ENCODE results near the gene ZXDC. TPM values are rescaled to one million over a fixed set of nuclear protein-coding genes. Genes with fewer than 3 reads are reported as not detected.

ZXDC gene
- total RNA-seq, 1 experiment from 2014 or later, result 28.3 TPM

DNA sequence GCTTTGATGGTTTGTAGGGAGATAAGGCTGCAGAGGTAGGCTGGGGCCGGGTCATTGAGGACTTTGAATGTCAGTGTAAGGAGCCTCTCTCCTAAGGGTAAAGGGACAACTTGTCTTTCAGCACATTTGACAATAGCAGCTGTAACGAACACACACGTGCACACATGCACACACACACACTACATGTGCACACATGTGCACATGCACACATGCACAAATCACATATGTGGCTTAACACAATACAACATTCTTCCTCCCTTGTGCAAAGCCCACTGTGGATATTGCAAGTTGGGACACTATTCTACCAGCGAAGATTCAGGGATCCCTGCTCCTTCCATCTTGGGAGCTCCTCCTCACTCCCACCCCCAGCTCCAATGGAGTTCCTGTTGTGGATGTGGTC is 82.1 kb downstream of the ZXDC start:
- Histone ChIP-seq H3K79me1 (ENCODE audit: insufficient read depth, low read depth, low read length, poor library complexity, severe bottlenecking) (no peaks in the 10 kb centered on the region), H4K8ac (replicated peaks; ENCODE audit: insufficient read length, low read depth, low read length) (no peak overlapping the region), H4K91ac (ENCODE audit: insufficient read length, low read depth, low read length) (no peak overlapping the region), H4K20me1 (ENCODE audit: control insufficient read depth, insufficient read depth, insufficient read length) (no peaks in the 10 kb centered on the region), H2BK15ac (ENCODE audit: low read depth, low read length) (no peak overlapping the region), H3K18ac (ENCODE audit: insufficient read length, low read depth, low read length) (no peak overlapping the region), H2AFZ (ENCODE audit: low read length) (no peak overlapping the region), H3K9me3 (ENCODE audit: control insufficient read depth, low read depth, low read length) (no peaks in the 10 kb centered on the region), H4K5ac (ENCODE audit: insufficient read length, low read depth, low read length) (no peak overlapping the region), H2BK12ac (ENCODE audit: insufficient read length, low read depth, low read length) (no peak overlapping the region), H3K79me2 (ENCODE audit: insufficient read depth, low read length) (no peaks in the 10 kb centered on the region), H3K9ac (ENCODE audit: extremely low read depth, insufficient read length, low read length) (no peak overlapping the region), H3K4me2 (ENCODE audit: insufficient read depth, insufficient read length, low read length) (no peak overlapping the region), H3K27ac (ENCODE audit: insufficient read length, low read depth, low read length) (no peak overlapping the region), H3K14ac (ENCODE audit: insufficient read depth, low read length) (no peak overlapping the region), H3K56ac (ENCODE audit: insufficient read length, low read depth, low read length) (no peak overlapping the region), H3T11ph (ENCODE audit: low read length) (no peak overlapping the region), H3K27me3 (ENCODE audit: insufficient read depth, low read length) (peaks cover 16% of the 10 kb centered on the region; the same call in 1 of the 2 replicates), H3K23ac (ENCODE audit: insufficient read length, low read depth, low read length) (no peak overlapping the region), H2BK120ac (ENCODE audit: low read depth, low read length, poor library complexity, severe bottlenecking) (no peak overlapping the region), H3K23me2 (ENCODE audit: insufficient read length, low read depth, low read length, poor library complexity, severe bottlenecking) (no peaks in the 10 kb centered on the region), H2AK5ac (ENCODE audit: insufficient read length, low read length) (no peak overlapping the region), H2BK20ac (ENCODE audit: low read depth, low read length, poor library complexity, severe bottlenecking) (no peak overlapping the region), H2BK5ac (ENCODE audit: insufficient read length, low read length) (no peak overlapping the region), H3K4me1 (ENCODE audit: insufficient read depth, low read length) (no peaks in the 10 kb centered on the region), H3K4ac (ENCODE audit: low read depth, low read length) (no peak overlapping the region)
- no peaks in the 10 kb centered on the region; a peak in 1 of 7 replicates for H3K36me3 Mint-ChIP-seq (ENCODE audit: insufficient read depth in 1 of 3, low read depth in 3 of 3)
- no peak overlapping the region for H3K27ac Mint-ChIP-seq
- H3K27me3 Mint-ChIP-seq (ENCODE audit: low read depth), result peaks cover 75% of the 10 kb centered on the region
- no peak for DNase-seq
- no peak overlapping the region for H3K4me3 Mint-ChIP-seq
- no CpG with 5 or more reads among the region's 4 CpGs for WGBS (ENCODE audit: extremely low coverage, insufficient read length, low lambda C conversion rate)
- peaks cover 0 to 3% of the 10 kb centered on the region in 2 experiments; a peak in 2 of 5 replicates for H3K9me3 Mint-ChIP-seq
- H3K4me1 Mint-ChIP-seq, result peaks cover 16 to 18% of the 10 kb centered on the region in 2 experiments
- TF ChIP-seq, protein P1, sequence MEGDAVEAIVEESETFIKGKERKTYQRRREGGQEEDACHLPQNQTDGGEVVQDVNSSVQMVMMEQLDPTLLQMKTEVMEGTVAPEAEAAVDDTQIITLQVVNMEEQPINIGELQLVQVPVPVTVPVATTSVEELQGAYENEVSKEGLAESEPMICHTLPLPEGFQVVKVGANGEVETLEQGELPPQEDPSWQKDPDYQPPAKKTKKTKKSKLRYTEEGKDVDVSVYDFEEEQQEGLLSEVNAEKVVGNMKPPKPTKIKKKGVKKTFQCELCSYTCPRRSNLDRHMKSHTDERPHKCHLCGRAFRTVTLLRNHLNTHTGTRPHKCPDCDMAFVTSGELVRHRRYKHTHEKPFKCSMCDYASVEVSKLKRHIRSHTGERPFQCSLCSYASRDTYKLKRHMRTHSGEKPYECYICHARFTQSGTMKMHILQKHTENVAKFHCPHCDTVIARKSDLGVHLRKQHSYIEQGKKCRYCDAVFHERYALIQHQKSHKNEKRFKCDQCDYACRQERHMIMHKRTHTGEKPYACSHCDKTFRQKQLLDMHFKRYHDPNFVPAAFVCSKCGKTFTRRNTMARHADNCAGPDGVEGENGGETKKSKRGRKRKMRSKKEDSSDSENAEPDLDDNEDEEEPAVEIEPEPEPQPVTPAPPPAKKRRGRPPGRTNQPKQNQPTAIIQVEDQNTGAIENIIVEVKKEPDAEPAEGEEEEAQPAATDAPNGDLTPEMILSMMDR (conservative IDR thresholded peaks at IDR 0.05), result no peak
